MG63 (cell line): ENCODE data around the gene SLC35F6. TPM values are rescaled to one million over a fixed set of nuclear protein-coding genes. Genes with fewer than 3 reads are reported as not detected.

ENCODE experiments used
- DNase-seq: peaks from one replicate; pipeline ENCODE4 v3.0.0-alpha.2; 2020
- H3K27me3 ChIP-seq: fragments of 250-450 bp; sonication (Bioruptor Pico); 2 replicates; pipeline ENCODE4 v1.5.1; 2020; ENCODE audit warnings: mild to moderate bottlenecking, moderate library complexity
- H3K36me3 ChIP-seq: fragments of 250-450 bp; sonication (Bioruptor Pico); 2 replicates; pipeline ENCODE4 v1.5.1; 2020; ENCODE audit warnings: mild to moderate bottlenecking, moderate library complexity
- H3K4me3 ChIP-seq: fragments of 250-450 bp; sonication (Bioruptor Pico); 2 replicates; pipeline ENCODE4 v1.5.1; 2020; ENCODE audit warnings: mild to moderate bottlenecking, moderate library complexity
- H3K9me3 ChIP-seq: fragments of 250-450 bp; sonication (Bioruptor Pico); 2 replicates; pipeline ENCODE4 v1.5.1; 2020; ENCODE audit warnings: mild to moderate bottlenecking, moderate library complexity
- total RNA-seq: library from RNA; depleted of rRNA; stranded (reverse); fragments of >200 nt; shearing (Covaris generic); gene quantifications from 2 replicates; pipeline ENCODE4 v1.2.3, GENCODE V29; 2014; ENCODE audit warnings: low replicate concordance; rRNA removed

SLC35F6 gene
- total RNA-seq, 1 experiment from 2014 or later: 31.0 TPM

DNA sequence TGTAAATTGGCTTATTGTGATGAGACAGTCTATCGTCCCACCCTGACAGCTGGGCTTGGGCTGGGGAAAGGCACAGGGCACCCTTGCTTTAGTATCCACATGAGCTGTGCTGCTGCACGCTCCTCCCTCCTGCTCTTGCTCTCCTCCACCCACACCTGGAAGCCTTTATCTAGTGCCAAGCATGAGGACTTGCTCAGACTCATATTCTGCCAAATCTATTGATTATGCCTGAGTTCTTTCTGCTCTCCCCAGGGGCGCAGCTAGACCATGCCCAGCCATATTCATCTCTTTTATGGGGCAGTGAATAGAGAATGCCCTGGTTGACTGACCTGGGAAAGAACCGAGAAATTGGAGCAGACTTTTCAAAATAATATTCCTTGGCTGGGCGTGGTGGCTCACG is 54.9 kb downstream of the SLC35F6 start:
- DNase-seq: no peak
- Histone ChIP-seq H3K9me3 (no peaks in the 10 kb centered on the region), H3K36me3 (no peaks in the 10 kb centered on the region), H3K4me3 (no peak overlapping the region), H3K27me3 (peaks cover 5% of the 10 kb centered on the region)

DNA sequence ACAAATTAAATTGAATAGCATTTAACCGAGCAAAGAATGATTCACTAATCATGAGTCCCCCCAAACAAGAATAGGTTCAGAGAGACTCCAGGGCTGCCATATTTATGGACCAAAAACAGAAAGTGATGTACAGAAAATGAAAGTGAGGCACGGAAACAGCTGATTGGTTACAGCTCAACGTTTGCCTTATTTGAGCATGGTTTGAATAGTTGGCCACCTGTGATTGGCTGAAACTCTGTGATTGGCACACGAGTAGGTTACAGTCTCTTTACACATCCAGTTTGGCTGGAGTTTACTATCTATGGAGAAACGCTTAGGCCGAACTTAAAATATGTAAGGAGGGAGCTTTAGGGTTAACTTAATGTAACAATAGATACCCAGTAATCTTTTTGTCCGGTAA is 56.8 kb downstream of the SLC35F6 start:
- no peaks in the 10 kb centered on the region for H3K9me3 ChIP-seq
- H3K4me3 ChIP-seq: no peak overlapping the region
- H3K36me3 ChIP-seq: no peaks in the 10 kb centered on the region
- peaks cover 5% of the 10 kb centered on the region for H3K27me3 ChIP-seq
- DNase-seq: no peak

DNA sequence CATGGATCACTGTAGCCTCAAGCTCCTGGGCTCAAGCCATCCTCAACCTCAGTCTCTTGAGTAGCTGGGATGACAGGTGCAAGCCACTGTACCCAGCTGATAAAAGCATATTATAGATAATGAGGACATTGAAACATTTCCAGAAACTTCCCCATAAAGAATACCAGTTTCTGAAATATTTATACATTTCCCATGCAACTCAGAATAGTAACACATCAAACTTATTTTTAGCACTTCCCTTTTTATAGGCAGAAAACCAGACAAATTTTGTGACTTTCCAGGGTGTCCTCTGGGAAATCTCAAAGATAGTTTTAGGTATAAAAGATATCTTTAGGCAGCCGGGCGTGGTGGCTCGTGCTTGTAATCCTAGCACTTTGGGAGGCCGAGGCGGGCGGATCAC is 58.8 kb downstream of the SLC35F6 start:
- Histone ChIP-seq H3K36me3 (no peaks in the 10 kb centered on the region), H3K9me3 (no peaks in the 10 kb centered on the region), H3K27me3 (peaks cover 5% of the 10 kb centered on the region), H3K4me3 (no peak overlapping the region)
- no peak for DNase-seq

Other genes starting within 250 kb of the SLC35F6 start
- not detected in 2 replicates for gene CIB4, start 122.9 kb upstream of the SLC35F6 start, total RNA-seq
- 0.69 TPM in 1 of 2 replicates, not detected in the other for gene KCNK3, start 71.6 kb upstream of the SLC35F6 start, total RNA-seq
- gene CENPA, start 21.8 kb downstream of the SLC35F6 start, total RNA-seq: 19.8 and 24.5 TPM in 2 replicates
- not detected in 2 replicates for gene DPYSL5, start 83.8 kb downstream of the SLC35F6 start, total RNA-seq
- 4.8 and 7.9 TPM in 2 replicates for gene MAPRE3, start 206.4 kb downstream of the SLC35F6 start, total RNA-seq